Activated CD4-positive, alpha-beta T cell treated with anti-CD3 and anti-CD28 coated beads, Interleukin-10, Interleukin-2, amounts not matched to agents 100 ng/mL and 50 ng/mL, durations not matched to agents 16 hours and 8 hours (primary cell): ENCODE data around the gene DCTN2.
"Not testable (repeated sequence)": the region's sequence is repeated elsewhere in the genome, so short reads cannot be mapped to it uniquely, and the experiment has no call there.

Experiments used
- DNase-seq: peaks from one replicate; pipeline ENCODE4 v3.0.0-alpha.2; 2020

Gene DCTN2

GRCh38 chr12:57546438-57547287 lies at the start of gene DCTN2:
Gene DCTN2, minus strand, starts transcription at chr12:57547192. Its CDS starts 129 bp downstream, at chr12:57547063.
- DNase-seq: peak; percentile 99

- DNase-seq: no peak
Observed at GRCh38 chr12:57593187-57593586, 46.2 kb upstream of the DCTN2 start.

DNA sequence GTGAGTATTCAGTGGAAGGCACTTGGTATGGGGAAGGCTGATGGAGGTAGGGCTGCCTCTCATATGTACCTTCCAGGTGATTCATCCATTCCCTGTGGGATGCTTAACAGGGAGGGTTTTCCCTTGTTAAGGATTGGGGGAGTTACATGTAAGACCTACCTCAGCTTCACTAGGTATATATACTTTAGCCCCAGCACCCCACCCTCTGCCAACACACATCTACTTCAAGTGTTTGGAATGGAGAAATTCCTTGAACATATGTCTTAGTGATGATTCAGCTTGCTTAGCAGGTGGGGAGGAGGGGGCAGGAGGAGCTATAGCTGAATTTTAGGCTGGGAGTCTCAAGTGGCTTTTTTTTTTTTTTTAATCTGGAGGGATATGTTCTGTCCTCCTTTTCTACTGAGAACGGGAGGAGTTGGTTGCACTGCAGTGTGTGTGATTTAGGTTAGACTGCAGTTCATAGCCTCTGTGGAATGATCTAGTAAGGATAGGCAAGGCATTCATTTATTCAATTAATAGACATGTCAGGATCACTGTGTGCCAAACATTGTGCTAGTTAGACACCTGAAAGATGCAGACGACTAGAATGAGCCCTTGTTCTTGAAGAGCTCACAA lies 45.7 kb upstream of the DCTN2 start:
- DNase-seq: no peak

DNA sequence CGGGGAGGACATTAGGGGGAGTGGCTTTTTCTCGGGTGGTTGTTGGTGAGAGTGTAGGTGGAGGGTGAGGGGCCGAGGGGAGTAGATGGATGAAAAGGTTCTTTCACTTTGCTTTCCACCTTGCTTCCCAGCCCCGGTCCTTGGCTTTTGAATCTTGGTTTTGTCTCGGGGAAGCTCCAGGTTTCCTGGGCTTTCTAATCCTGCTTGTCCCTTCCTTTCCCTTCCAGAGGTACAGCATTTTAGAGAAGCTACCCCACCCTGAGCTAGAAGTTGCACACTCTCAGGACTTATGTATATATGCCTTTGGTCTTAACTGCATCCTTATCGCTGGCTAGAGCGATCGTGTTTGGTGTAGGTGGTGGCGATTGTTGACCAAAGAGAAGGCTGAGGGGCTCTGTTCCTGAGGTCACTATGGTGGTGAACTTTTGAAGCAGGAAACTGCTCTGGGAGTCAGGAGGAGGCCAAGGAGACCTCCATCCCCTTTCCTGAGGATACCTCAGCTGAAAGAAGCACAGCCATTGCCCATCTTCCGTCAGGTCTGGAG lies 44.9 kb upstream of the DCTN2 start:
- DNase-seq: no peak

DNA sequence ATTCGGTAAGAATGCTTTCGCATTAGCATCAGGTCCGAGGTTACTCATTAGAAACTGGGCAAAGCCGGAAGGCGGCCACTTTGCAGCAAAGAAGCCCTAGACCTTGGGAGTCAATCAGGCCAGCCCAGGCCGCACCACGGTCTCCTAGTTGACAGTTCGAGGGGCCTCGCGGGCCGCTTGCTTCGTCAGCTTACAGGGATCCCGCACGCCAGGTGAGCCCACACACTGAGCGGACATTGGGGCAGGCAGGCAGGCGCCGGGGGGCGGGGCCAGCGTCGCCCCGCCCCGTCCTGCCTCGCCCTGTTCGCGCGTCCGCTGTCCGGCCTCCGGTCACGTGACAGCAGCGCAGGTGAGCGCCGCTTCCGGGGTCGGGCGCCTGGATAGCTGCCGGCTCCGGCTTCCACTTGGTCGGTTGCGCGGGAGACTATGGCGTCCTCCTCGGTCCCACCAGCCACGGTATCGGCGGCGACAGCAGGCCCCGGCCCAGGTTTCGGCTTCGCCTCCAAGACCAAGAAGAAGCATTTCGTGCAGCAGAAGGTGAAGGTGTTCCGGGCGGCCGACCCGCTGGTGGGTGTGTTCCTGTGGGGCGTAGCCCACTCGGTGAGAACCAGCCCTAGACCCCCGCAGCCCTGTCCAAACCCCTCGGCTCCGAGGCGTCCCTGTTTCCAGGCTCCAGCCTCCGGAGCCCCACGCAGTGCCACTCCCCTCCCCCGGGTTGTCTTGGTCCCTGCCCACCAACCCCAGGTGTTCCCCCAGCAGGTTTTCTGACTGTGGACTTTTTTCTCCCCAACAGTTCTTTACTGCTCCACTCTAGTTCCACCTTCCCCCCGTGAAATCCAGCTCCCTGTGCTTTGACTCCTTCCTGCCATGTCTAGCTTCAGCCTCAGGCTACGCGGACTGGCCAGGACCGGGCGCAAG lies 44.1 kb upstream of the DCTN2 start, which contains the start of gene PIP4K2C:
Gene PIP4K2C, plus strand, starts transcription at position 329 of the 918 bp plus-strand sequence. Its CDS starts 98 bp downstream, at position 427.
- DNase-seq: peak; percentile 91

DNA sequence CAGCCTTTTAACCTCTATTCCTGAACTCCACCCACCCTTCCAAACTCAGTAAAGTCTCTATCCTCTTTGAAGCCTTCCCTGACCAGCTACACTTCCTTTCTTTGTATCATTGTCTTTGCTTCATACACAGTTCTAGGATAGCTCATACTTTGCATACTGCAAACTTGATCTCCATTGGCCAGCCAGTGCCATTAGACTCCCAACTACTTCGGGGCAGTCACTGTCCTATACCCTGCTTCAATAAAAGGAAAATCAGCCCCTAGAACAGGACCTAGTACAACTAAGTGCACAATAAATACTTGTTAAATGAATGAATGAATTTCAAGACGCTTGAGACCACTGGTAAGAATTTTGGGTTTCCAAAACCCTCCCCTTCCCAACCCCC lies 43.5 kb upstream of the DCTN2 start:
- no peak for DNase-seq

- not testable (repeated sequence) for DNase-seq
Observed at GRCh38 chr12:57588951-57589610, 42.1 kb upstream of the DCTN2 start.

DNA sequence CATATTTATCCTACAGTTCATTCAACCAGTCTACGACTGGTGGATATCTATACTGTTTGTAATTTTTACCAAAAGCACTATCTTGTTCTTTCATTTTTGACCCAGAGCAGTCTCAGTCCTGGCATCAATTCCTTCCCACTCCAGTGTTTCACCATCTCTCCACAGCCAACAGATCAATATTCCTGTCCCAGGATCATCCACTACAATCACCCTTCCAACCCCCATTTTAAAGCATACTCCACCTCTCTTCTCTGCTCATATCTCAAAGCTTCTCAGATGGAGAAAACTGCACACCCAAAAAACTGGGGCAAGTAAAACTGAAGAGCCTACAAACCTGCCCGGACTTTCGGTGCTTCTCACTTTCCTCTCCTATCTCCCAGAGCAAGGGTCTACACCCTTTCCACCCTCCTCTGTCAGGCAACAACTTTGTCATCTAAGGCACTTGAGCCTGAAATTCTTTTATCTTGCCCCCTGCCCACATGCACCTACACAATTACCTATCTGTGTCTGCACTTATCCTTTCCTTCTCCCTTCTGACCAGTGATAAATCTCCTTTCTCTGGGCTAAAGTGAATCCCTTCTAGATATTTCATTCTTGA lies 39.9 kb upstream of the DCTN2 start:
- no peak for DNase-seq

GRCh38 chr12:57586128-57586527 lies 39.1 kb upstream of the DCTN2 start:
- no peak for DNase-seq

GRCh38 chr12:57585156-57585555 lies 38.2 kb upstream of the DCTN2 start:
- no peak for DNase-seq

- DNase-seq: no peak
Observed at GRCh38 chr12:57584690-57585089, 37.7 kb upstream of the DCTN2 start.

GRCh38 chr12:57584050-57584449 lies 37.1 kb upstream of the DCTN2 start:
- no peak for DNase-seq

DNA sequence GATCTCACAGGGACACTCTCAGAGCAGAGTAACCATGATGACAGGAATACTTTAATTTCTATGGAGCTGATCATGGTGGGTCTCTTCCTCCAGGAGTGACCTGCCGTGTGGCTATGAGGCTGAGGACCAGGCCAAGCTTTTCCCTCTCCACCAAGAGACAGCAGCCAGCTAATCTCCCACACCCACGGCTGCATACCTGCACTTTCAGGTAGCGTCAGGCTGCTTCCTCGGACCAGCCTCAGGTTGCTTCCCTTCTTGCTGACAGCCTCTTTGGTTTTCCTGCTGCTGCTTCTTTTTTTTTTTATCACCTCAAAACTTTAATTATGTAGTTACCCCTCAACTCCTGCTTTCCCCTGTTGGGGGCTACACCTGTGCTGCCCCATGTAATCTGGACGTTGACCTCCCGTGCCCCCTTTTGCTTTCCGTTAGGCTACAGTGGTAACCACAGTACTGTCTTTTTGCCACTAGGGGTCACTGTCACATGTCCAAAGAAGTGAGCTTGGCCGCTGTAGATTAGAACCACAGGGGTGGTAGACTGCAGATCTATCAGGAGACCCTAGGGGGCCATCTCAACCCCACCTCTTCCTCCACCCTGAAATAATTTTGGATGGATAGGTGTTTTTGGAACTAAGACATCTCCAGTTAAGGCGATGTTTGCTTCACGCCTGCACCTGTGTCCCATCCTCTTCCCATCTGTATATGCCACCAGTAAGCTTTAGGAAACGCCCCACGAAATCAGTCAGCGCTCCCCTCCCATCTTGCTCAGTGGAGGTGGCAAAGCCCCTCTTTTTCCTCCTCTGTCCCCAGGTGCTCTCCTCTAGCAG lies 36.2 kb upstream of the DCTN2 start:
- DNase-seq: peak; percentile 86

DNA sequence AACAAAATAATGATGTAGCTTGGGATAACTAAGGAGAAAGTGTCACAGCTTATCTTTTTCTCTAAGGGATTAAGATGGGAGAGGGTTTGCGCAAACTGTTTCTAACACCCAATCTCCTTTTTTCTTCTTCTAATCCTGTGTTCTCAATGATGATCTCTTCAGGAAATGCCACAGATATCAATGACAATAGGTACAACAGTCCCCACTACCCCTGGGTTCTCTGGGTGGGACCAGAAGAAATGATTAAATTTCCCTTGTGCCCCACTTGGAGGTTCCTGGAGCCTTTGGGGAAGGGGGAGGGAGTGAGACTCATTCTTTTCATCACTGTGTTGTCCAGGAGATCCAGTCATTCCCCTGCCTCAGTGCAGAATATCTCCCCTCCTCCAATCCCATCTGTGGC lies 35.4 kb upstream of the DCTN2 start:
- DNase-seq: no peak

- no peak for DNase-seq
Observed at GRCh38 chr12:57581802-57582201, 34.8 kb upstream of the DCTN2 start.

GRCh38 chr12:57580466-57580795 lies 33.4 kb upstream of the DCTN2 start:
- no peak for DNase-seq

- DNase-seq: no peak
Observed at GRCh38 chr12:57579677-57580465, 32.9 kb upstream of the DCTN2 start.

- DNase-seq: no peak
Observed at GRCh38 chr12:57579011-57579410, 32.0 kb upstream of the DCTN2 start.

DNA sequence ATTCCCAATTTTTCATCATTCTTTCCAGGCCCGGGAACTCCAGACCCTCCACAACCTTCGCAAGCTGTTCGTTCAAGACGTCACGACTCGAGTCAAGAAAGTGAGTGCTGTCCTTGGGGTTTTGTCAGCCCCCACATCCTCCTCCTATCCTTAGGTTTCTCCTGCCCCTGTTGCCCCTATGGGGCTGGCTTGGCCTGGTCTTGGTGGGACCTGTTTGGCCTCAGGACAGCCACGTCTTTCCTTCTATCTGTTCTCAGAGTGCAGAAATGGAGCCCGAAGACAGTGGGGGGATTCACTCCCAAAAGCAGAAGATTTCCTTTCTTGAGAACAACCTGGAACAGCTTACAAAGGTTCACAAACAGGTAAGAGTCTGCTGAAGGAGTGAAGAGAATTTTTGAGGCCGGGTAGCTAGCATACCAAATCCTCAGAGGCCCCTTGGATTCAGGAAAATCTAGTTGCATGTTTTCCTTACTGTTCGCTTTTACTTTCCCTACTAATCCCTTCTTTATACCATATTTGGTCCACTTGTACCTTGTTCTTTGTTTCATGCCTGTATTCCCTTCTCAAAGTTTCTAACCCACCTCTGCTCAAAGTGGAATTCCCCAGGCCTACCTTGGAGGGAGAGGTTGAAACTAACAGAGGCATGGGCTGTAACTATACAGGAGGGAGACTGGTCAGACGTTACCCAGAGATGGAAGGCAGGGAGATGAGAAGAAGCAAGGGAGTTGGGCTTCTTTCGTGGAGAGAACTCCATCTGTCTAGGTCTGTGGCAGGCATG lies 31.2 kb upstream of the DCTN2 start:
- DNase-seq: no peak
